ENCODE results near the gene FAM107B. TPM values are rescaled to one million over a fixed set of nuclear protein-coding genes. Genes with fewer than 3 reads are reported as not detected.

Gene FAM107B
- total RNA-seq, 1 experiment from 2014 or later, result 158 TPM

- Histone ChIP-seq H3K27me3 (ENCODE audit: low read length) (no peaks in the 10 kb centered on the region), H3K9ac (ENCODE audit: low read length) (no peak overlapping the region), H3K9me2 (replicated peaks; ENCODE audit: insufficient read depth, low read length) (no peaks in the 10 kb centered on the region), H3K27ac (ENCODE audit: low read length) (no peak overlapping the region), H3K4me2 (ENCODE audit: low read depth, low read length, poor library complexity, severe bottlenecking) (no peak overlapping the region), H3K4me1 (ENCODE audit: low read length) (peaks cover 10% of the 10 kb centered on the region), H3K9me3 (ENCODE audit: low read length) (no peaks in the 10 kb centered on the region), H3K79me2 (ENCODE audit: low read length) (no peaks in the 10 kb centered on the region), H4K20me1 (ENCODE audit: insufficient read depth, low read depth, low read length) (no peaks in the 10 kb centered on the region), H3K36me3 (ENCODE audit: insufficient read depth, low read length) (no peaks in the 10 kb centered on the region), H3K4me3 (ENCODE audit: low read length) (no peak overlapping the region), H2AFZ (ENCODE audit: low read length) (no peak overlapping the region)
- no peak for DNase-seq
Measured at GRCh38 chr10:14474656-14475055, 300.0 kb downstream of the FAM107B start.

GRCh38 chr10:14470920-14471319, 303.8 kb downstream of the FAM107B start:
- no peak overlapping the region for H3K9ac ChIP-seq (ENCODE audit: low read length)
- no peaks in the 10 kb centered on the region for H3K79me2 ChIP-seq (ENCODE audit: low read length)
- H3K9me2 ChIP-seq (replicated peaks; ENCODE audit: insufficient read depth, low read length), result no peaks in the 10 kb centered on the region
- no peak overlapping the region for H3K4me3 ChIP-seq (ENCODE audit: low read length)
- no peaks in the 10 kb centered on the region for H3K36me3 ChIP-seq (ENCODE audit: insufficient read depth, low read length)
- no peaks in the 10 kb centered on the region for H4K20me1 ChIP-seq (ENCODE audit: insufficient read depth, low read depth, low read length)
- H3K4me2 ChIP-seq (ENCODE audit: low read depth, low read length, poor library complexity, severe bottlenecking), result no peak overlapping the region
- H3K4me1 ChIP-seq (ENCODE audit: low read length), result peaks cover 12% of the 10 kb centered on the region
- no peaks in the 10 kb centered on the region for H3K27me3 ChIP-seq (ENCODE audit: low read length)
- H3K9me3 ChIP-seq (ENCODE audit: low read length), result no peaks in the 10 kb centered on the region
- no peak for DNase-seq
- no peak overlapping the region for H2AFZ ChIP-seq (ENCODE audit: low read length)
- no peak overlapping the region for H3K27ac ChIP-seq (ENCODE audit: low read length)

DNA sequence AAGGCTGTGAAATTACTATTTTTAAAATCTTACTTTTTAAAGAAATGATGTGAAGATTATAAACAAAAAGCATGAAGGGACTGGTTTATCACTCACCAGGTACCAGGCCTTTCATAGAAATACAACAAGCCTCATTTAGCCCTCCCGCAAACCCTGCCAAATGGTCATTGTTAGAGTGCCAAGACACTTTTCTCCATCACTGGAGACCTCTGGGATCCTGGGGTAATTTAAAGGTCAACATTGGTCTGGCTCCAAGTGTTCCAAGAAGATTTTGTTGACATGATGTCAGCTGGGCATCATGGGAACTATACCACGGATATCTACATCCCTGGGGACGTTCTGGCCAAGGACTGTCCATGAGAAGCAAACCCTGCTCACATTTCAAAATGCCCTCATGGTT, 306.0 kb downstream of the FAM107B start:
- H3K4me2 ChIP-seq (ENCODE audit: low read depth, low read length, poor library complexity, severe bottlenecking), result no peak overlapping the region
- no peak overlapping the region for H3K9ac ChIP-seq (ENCODE audit: low read length)
- H3K27ac ChIP-seq (ENCODE audit: low read length), result no peak overlapping the region

More for the DNA sequence above, 306.0 kb downstream of the FAM107B start:
- no peak for DNase-seq
- Histone ChIP-seq H3K4me3 (ENCODE audit: low read length) (no peak overlapping the region), H3K4me1 (ENCODE audit: low read length) (peaks cover 12% of the 10 kb centered on the region), H3K9me2 (replicated peaks; ENCODE audit: insufficient read depth, low read length) (no peaks in the 10 kb centered on the region), H3K36me3 (ENCODE audit: insufficient read depth, low read length) (no peaks in the 10 kb centered on the region), H4K20me1 (ENCODE audit: insufficient read depth, low read depth, low read length) (no peaks in the 10 kb centered on the region), H3K9me3 (ENCODE audit: low read length) (no peaks in the 10 kb centered on the region), H2AFZ (ENCODE audit: low read length) (no peak overlapping the region), H3K79me2 (ENCODE audit: low read length) (no peaks in the 10 kb centered on the region), H3K27me3 (ENCODE audit: low read length) (no peaks in the 10 kb centered on the region)

Small RNA genes lying within 50 kb of the gene (small RNA-seq; reads per million reads assigned to genes)
- 0.24 reads per million for gene RNA5SP302

Other genes with a start within 250 kb of the FAM107B start
- gene CDNF, start 63.1 kb upstream of the FAM107B start, total RNA-seq (2014; rRNA removed; shearing (Covaris generic); ENCODE audit: low replicate concordance), result 1.2 and 2.2 TPM in 2 replicates
- gene HSPA14, start 63.4 kb upstream of the FAM107B start, total RNA-seq (2014; rRNA removed; shearing (Covaris generic); ENCODE audit: low replicate concordance), result 34.2 and 34.8 TPM in 2 replicates
- gene MSANTD7, start 63.4 kb upstream of the FAM107B start, total RNA-seq (2014; rRNA removed; shearing (Covaris generic); ENCODE audit: low replicate concordance), result 22.1 and 25.0 TPM in 2 replicates
- gene SUV39H2, start 104.0 kb upstream of the FAM107B start, total RNA-seq (2014; rRNA removed; shearing (Covaris generic); ENCODE audit: low replicate concordance), result 15.7 and 23.8 TPM in 2 replicates
- 15.8 and 19.6 TPM in 2 replicates for gene DCLRE1C, start 179.2 kb upstream of the FAM107B start, total RNA-seq (2014; rRNA removed; shearing (Covaris generic); ENCODE audit: low replicate concordance)
- gene MEIG1, start 184.5 kb upstream of the FAM107B start, total RNA-seq (2014; rRNA removed; shearing (Covaris generic); ENCODE audit: low replicate concordance), result 2.6 TPM in 1 of 2 replicates, not detected in the other

Data from Karpas-422 (cell line).